Stomach (tissue), 9 donors: Measurements from ENCODE around the gene TBC1D5. TPM values are rescaled to one million over a fixed set of nuclear protein-coding genes. Genes with fewer than 3 reads are reported as not detected.

Experiments used
- DNase-seq, 2 donors: peaks; one replicate each; pipeline versions ENCODE4 v3.0.0 to v3.0.0-alpha.2; 2013 to 2019
- H3K27ac ChIP-seq, 5 donors: fragments of 200-600 bp in 4 of 5; sonication (generic) in 4 of 5; one replicate each; pipeline ENCODE4 v1.5.1; 2013 to 2019; ENCODE audit warnings: mild to moderate bottlenecking in 1 of 5, moderate library complexity in 1 of 5
- H3K27me3 ChIP-seq, 3 donors: fragments of 200-600 bp; sonication (generic); one replicate each; pipeline ENCODE4 v1.5.1; 2017 to 2019; ENCODE audit warnings: mixed run types in 1 of 3
- H3K36me3 ChIP-seq, 4 donors: fragments of 200-600 bp; sonication (generic); 1 replicate in 3 of 4; 2 replicates in 1 of 4; pipeline ENCODE4 v1.5.1; 2016 to 2019
- H3K4me1 ChIP-seq, 4 donors: fragments of 200-600 bp; sonication (generic); one replicate each; pipeline ENCODE4 v1.5.1; 2016 to 2019
- H3K4me3 ChIP-seq, 4 donors: fragments of 200-600 bp; sonication (generic) in 3 of 4; one replicate each; pipeline ENCODE4 v1.5.1; 2016 to 2019; ENCODE audit warnings: mild to moderate bottlenecking in 1 of 4
- H3K9me3 ChIP-seq, 4 donors: fragments of 200-600 bp; sonication (generic); one replicate each; pipeline ENCODE4 v1.5.1; 2016 to 2019
- CTCF ChIP-seq, 7 experiments: fragments of 450-650 bp in 4 of 7; fragments of 200-600 bp in 3 of 7; sonication (generic) in 3 of 7; IDR thresholded peaks; one replicate each; pipeline ENCODE4 v1.5.1; 2016 to 2019; ENCODE audit warnings: antibody characterized with exemption in 7 of 7, control low read depth in 2 of 7, mild to moderate bottlenecking in 1 of 7
- EP300 ChIP-seq: sonication (generic); formaldehyde crosslinking; IDR thresholded peaks from one replicate; pipeline ENCODE4 v1.6.1; 2017; ENCODE audit warnings: antibody characterized with exemption
- POLR2A ChIP-seq, 4 donors: fragments of 450-650 bp; IDR thresholded peaks; one replicate each; pipeline ENCODE4 v1.6.1; 2016; ENCODE audit warnings: antibody characterized with exemption in 4 of 4, control low read depth in 2 of 4, mild to moderate bottlenecking in 1 of 4, moderate library complexity in 1 of 4
- POLR2AphosphoS5 ChIP-seq, 3 donors: sonication (generic); formaldehyde crosslinking; IDR thresholded peaks; one replicate each; pipeline ENCODE4 v1.6.1; 2016; ENCODE audit warnings: antibody characterized with exemption in 3 of 3
- WGBS, 5 donors: extraction: QIAGEN DNeasy Blood & Tissue Kit in 3 of 5; methylation state at CpG; one replicate each; pipeline versions ENCODE4 v1.1.5 to v1.1.7; 2013 to 2018; 5-methylcytosine and 5-hydroxymethylcytosine counted together
- intact Hi-C: fragments of 100-400 bp; cut with DNase I; formaldehyde crosslinking; loops from one replicate; pipeline ENCODE4 v1.15.1; 2023; ENCODE audit warnings: low total_unique reads
- polyA plus RNA-seq, 3 donors: library from polyadenylated mRNA; stranded (reverse); fragments of 200-250 nt; gene quantifications; one replicate each; pipeline ENCODE4 v1.2.3, GENCODE V29; 2013
- total RNA-seq, 5 donors: library from RNA; depleted of rRNA; stranded (reverse); fragments of >200 nt; gene quantifications; one replicate each; pipeline versions ENCODE4 v1.1.0 to v1.2.3, GENCODE V29; 2014 to 2016
- donor health status: healthy with polysubstance abuse.
- donor health status: Bipolar disorder and iron deficiency.
- donor health status: healthy.

The TBC1D5 gene
- total and polyA plus RNA-seq, 8 donors: 4.7 to 75.1 (median 32.0) TPM

- Histone ChIP-seq H3K9me3 (no peaks in the 10 kb centered on the region), H3K4me1 (peaks cover 0 to 23% (median 6%) of the 10 kb centered on the region in 4 donors), H3K4me3 (no peak overlapping the region), H3K36me3 (no peaks in the 10 kb centered on the region), H3K27ac (no peak overlapping the region), H3K27me3 (no peaks in the 10 kb centered on the region)
- TF ChIP-seq EP300 (no peak), CTCF (IDR thresholded peaks at IDR 0.05) (no peak), POLR2A (IDR thresholded peaks at IDR 0.05) (no peak), POLR2AphosphoS5 (IDR thresholded peaks at IDR 0.05) (no peak)
- WGBS, 5 donors: 22 to 45% (median 40%) methylated on average over 1 of the region's 1 CpG
- DNase-seq: no peak
- intact Hi-C loops: no loop called here
Observed at GRCh38 chr3:17753632-17753992, 11.2 kb upstream of the TBC1D5 start.

DNA sequence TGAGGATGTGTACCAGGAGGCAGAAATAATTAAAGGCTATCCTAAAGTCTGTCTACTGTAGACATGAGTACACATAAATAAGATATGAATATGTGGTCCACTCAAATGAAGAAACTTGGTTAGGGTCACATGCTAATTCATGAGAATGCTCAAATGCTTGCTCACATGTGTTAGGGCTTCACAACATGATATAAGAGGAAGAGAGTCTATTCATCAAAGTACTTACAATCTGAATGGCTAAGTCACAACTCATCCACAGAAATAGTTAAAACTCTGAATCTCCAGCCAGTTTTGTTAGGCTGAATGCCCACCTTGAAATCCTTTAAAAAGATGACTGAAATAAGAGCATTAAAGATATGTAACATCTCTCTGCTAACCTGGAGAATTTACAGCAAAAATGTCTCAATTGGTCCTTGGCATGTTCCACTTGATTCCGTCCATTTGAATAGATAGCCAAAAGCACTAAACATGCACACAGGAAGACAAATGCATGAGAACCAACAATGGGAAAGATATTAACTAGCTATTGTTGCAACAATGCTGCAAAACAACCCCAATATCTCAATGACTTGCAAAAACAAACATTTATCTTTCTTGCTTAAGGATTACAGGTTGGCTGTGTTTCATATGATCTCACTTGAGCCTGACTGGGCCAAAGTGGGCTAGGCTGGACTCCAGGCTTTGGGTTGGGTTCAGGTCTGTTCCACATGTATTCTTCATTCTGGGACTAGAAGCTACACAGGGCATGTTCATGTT lies 10.6 kb upstream of the TBC1D5 start:
- Histone ChIP-seq H3K4me1 (peaks cover 0 to 23% (median 6%) of the 10 kb centered on the region in 4 donors), H3K36me3 (no peaks in the 10 kb centered on the region), H3K9me3 (no peaks in the 10 kb centered on the region), H3K27ac (no peak overlapping the region), H3K4me3 (no peak overlapping the region), H3K27me3 (no peaks in the 10 kb centered on the region)
- 49 to 62% (median 50%) methylated on average over 1 of the region's 1 CpG for WGBS, 5 donors
- TF ChIP-seq EP300 (no peak), POLR2A (IDR thresholded peaks at IDR 0.05) (no peak), POLR2AphosphoS5 (IDR thresholded peaks at IDR 0.05) (no peak), CTCF (IDR thresholded peaks at IDR 0.05) (no peak)
- intact Hi-C loops: no loop called here
- peak in 1 of 2 donors; percentile 29 for DNase-seq

DNA sequence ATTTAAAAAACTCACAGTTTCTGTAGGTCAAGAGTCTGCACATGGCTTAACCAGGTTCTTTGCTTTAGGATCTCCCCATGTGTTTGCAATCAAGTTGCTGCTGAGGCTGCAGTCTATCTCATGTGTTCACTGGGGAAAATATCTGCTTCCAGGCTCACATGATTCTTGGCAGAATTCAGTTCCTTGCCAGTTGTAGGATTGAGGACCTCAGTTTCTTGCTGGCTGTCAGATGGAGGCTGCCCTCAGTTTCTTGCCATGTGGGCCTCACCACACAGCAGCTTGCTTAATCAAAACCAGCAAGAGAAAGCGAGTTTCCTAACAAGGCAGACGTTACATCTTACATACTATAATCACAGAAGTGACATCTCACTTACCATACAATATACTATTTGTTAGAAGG lies 10.0 kb upstream of the TBC1D5 start:
- peaks cover 0 to 23% (median 6%) of the 10 kb centered on the region in 4 donors for H3K4me1 ChIP-seq
- intact Hi-C loops: no loop called here
- H3K27ac ChIP-seq: no peak overlapping the region
- WGBS, 5 donors: 78 to 91% (median 83%) methylated on average over 2 of the region's 2 CpGs
- H3K9me3 ChIP-seq: no peaks in the 10 kb centered on the region
- DNase-seq: no peak
- TF ChIP-seq EP300: no peak
- TF ChIP-seq POLR2A (IDR thresholded peaks at IDR 0.05): no peak
- no peak for TF ChIP-seq CTCF (IDR thresholded peaks at IDR 0.05)
- no peak for TF ChIP-seq POLR2AphosphoS5 (IDR thresholded peaks at IDR 0.05)
- no peaks in the 10 kb centered on the region for H3K36me3 ChIP-seq
- no peak overlapping the region for H3K4me3 ChIP-seq
- no peaks in the 10 kb centered on the region for H3K27me3 ChIP-seq

DNA sequence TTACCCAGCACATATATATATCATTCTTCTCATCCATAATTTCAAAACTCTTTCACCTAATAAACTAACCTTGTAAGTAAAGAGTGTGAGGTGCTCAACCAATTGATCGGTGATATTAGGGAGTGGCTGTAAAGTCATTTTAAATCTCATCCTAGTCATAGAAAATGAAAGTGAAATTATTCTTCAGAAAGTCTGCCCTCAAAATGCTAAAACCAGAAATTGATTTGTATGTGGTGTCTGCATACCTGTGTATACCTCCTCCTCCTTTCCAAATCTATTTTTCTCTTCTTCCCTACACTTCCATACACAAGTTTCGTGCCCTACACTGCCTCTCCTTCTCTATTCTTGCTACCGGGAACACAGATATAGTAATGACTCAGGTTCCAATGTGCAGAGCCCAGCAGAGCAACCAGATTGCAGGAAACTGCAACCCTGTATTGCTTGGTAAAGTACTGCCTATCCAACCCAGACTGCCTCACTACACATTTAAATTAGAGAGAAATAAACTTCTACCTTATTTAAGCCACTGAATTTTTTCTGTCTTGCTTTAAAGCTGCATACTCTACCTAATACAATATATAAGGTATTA lies 7.4 kb upstream of the TBC1D5 start:
- peak overlapping the region in 2 of 4 donors; percentile 22 to 24 for H3K4me3 ChIP-seq
- TF ChIP-seq EP300 (no peak), POLR2A (IDR thresholded peaks at IDR 0.05) (no peak), CTCF (IDR thresholded peaks at IDR 0.05) (no peak), POLR2AphosphoS5 (IDR thresholded peaks at IDR 0.05) (no peak)
- intact Hi-C loops: no loop called here
- H3K4me1 ChIP-seq: peaks cover 0 to 23% (median 6%) of the 10 kb centered on the region in 4 donors
- no peaks in the 10 kb centered on the region for H3K36me3 ChIP-seq
- H3K27ac ChIP-seq: no peak overlapping the region
- DNase-seq: no peak
- no peaks in the 10 kb centered on the region for H3K9me3 ChIP-seq
- no peaks in the 10 kb centered on the region for H3K27me3 ChIP-seq
- WGBS, 5 donors: 30 to 51% (median 36%) methylated on average over 3 of the region's 3 CpGs
